ENCODE results near the gene ZC3H13. TPM values are rescaled to one million over a fixed set of nuclear protein-coding genes. Genes with fewer than 3 reads are reported as not detected.

ZC3H13 gene
- total RNA-seq, 1 experiment from 2014 or later, result 45.0 TPM

GRCh38 chr13:45940061-45940460, 112.5 kb downstream of the ZC3H13 start:
- peaks cover 6% of the 10 kb centered on the region for H3K4me1 Mint-ChIP-seq (ENCODE audit: low read depth, unreplicated experiment)
- BruUV-seq (replicated peaks), result no TSS peak
- DNase-seq, result no peak
- CTCF ChIA-PET, result no interaction called here
- H3K4me3 ChIP-seq (ENCODE audit: low read depth, low read length), result no peak overlapping the region
- H3K27ac Mint-ChIP-seq (ENCODE audit: unreplicated experiment), result no peak overlapping the region
- H3K9me3 ChIP-seq, result no peaks in the 10 kb centered on the region
- TF ChIP-seq CTCF (IDR thresholded peaks at IDR 0.05; ENCODE audit: insufficient read depth in 1 of 2, low read depth in 1 of 2, low read length in 1 of 2, severe bottlenecking in 1 of 2, unreplicated experiment in 1 of 2), result no peak
- no peak overlapping the region for H3K4me3 Mint-ChIP-seq (ENCODE audit: unreplicated experiment)
- H3K4me1 ChIP-seq, result no peaks in the 10 kb centered on the region; the same call in 1 of the 2 replicates
- no peaks in the 10 kb centered on the region for H3K36me3 ChIP-seq (ENCODE audit: control insufficient read depth, insufficient read depth, low read length)
- H3K9me3 Mint-ChIP-seq (ENCODE audit: unreplicated experiment), result no peaks in the 10 kb centered on the region
- intact Hi-C loops (cut with micrococcal nuclease; ENCODE audit: unreplicated experiment), result no loop called here
- no peaks in the 10 kb centered on the region for H3K36me3 Mint-ChIP-seq (ENCODE audit: insufficient read depth, unreplicated experiment)
- H3K27me3 Mint-ChIP-seq (ENCODE audit: insufficient read depth, unreplicated experiment), result peaks cover 2% of the 10 kb centered on the region
- peaks cover 2% of the 10 kb centered on the region; the same call in 1 of the 2 replicates for H3K27me3 ChIP-seq (replicated peaks; ENCODE audit: control insufficient read depth, insufficient read depth, low read length)
- POLR2A ChIA-PET, result interaction anchor here (0.5 kb wide), 1 partner anchor 336 kb away, joined by 3 read pairs; no protein-coding TSS in a partner anchor

GRCh38 chr13:45936621-45937020, 115.9 kb downstream of the ZC3H13 start:
- CTCF ChIA-PET, result no interaction called here
- Mint-ChIP-seq H3K4me3 (ENCODE audit: unreplicated experiment) (no peak overlapping the region), H3K27ac (ENCODE audit: unreplicated experiment) (no peak overlapping the region), H3K4me1 (ENCODE audit: low read depth, unreplicated experiment) (peaks cover 6% of the 10 kb centered on the region), H3K36me3 (ENCODE audit: insufficient read depth, unreplicated experiment) (no peaks in the 10 kb centered on the region), H3K27me3 (ENCODE audit: insufficient read depth, unreplicated experiment) (peaks cover 12% of the 10 kb centered on the region), H3K9me3 (ENCODE audit: unreplicated experiment) (no peaks in the 10 kb centered on the region)
- no TSS peak for BruUV-seq (replicated peaks)
- TF ChIP-seq CTCF (IDR thresholded peaks at IDR 0.05; ENCODE audit: insufficient read depth in 1 of 2, low read depth in 1 of 2, low read length in 1 of 2, severe bottlenecking in 1 of 2, unreplicated experiment in 1 of 2), result no peak
- DNase-seq, result no peak
- POLR2A ChIA-PET, result no interaction called here
- Histone ChIP-seq H3K4me3 (ENCODE audit: low read depth, low read length) (no peak overlapping the region), H3K4me1 (no peaks in the 10 kb centered on the region; the same call in 1 of the 2 replicates), H3K27me3 (replicated peaks; ENCODE audit: control insufficient read depth, insufficient read depth, low read length) (no peaks in the 10 kb centered on the region), H3K36me3 (ENCODE audit: control insufficient read depth, insufficient read depth, low read length) (no peaks in the 10 kb centered on the region), H3K9me3 (no peaks in the 10 kb centered on the region)
- intact Hi-C loops (cut with micrococcal nuclease; ENCODE audit: unreplicated experiment), result no loop called here

- H3K4me1 ChIP-seq, result no peaks in the 10 kb centered on the region; the same call in 1 of the 2 replicates
- no peaks in the 10 kb centered on the region for H3K36me3 Mint-ChIP-seq (ENCODE audit: insufficient read depth, unreplicated experiment)
- no peak for DNase-seq
- TF ChIP-seq CTCF (IDR thresholded peaks at IDR 0.05; ENCODE audit: insufficient read depth in 1 of 2, low read depth in 1 of 2, low read length in 1 of 2, severe bottlenecking in 1 of 2, unreplicated experiment in 1 of 2), result no peak
- intact Hi-C loops (cut with micrococcal nuclease; ENCODE audit: unreplicated experiment), result no loop called here
- H3K27ac Mint-ChIP-seq (ENCODE audit: unreplicated experiment), result no peak overlapping the region
- no peaks in the 10 kb centered on the region for H3K27me3 ChIP-seq (replicated peaks; ENCODE audit: control insufficient read depth, insufficient read depth, low read length)
- peaks cover 6% of the 10 kb centered on the region for H3K4me1 Mint-ChIP-seq (ENCODE audit: low read depth, unreplicated experiment)
- H3K36me3 ChIP-seq (ENCODE audit: control insufficient read depth, insufficient read depth, low read length), result no peaks in the 10 kb centered on the region
- ChIA-PET CTCF (no interaction called here), POLR2A (no interaction called here)
- BruUV-seq (replicated peaks), result no TSS peak
- no peak overlapping the region for H3K4me3 ChIP-seq (ENCODE audit: low read depth, low read length)
- peaks cover 12% of the 10 kb centered on the region for H3K27me3 Mint-ChIP-seq (ENCODE audit: insufficient read depth, unreplicated experiment)
- H3K9me3 Mint-ChIP-seq (ENCODE audit: unreplicated experiment), result no peaks in the 10 kb centered on the region
- no peak overlapping the region for H3K4me3 Mint-ChIP-seq (ENCODE audit: unreplicated experiment)
- H3K9me3 ChIP-seq, result no peaks in the 10 kb centered on the region
Observed at GRCh38 chr13:45934283-45934682, 118.3 kb downstream of the ZC3H13 start.
